Subcutaneous abdominal adipose tissue (tissue), 5 donors: ENCODE measurements around the gene LGR5.
"Not testable (repeated sequence)": the region's sequence is repeated elsewhere in the genome, so short reads cannot be mapped to it uniquely, and the experiment has no call there.

Source experiments
- H3K27ac ChIP-seq: one replicate; pipeline ENCODE4 v1.7.0; 2013; ENCODE audit warnings: low read depth, mild to moderate bottlenecking, inconsistent platforms, low read length, moderate library complexity
- H3K27me3 ChIP-seq, 5 donors: one replicate each; pipeline ENCODE4 v1.7.0; 2013; ENCODE audit warnings: low read length in 5 of 5, inconsistent platforms in 1 of 5; ENCODE audit not compliant: control insufficient read depth in 5 of 5, insufficient read depth in 4 of 5
- H3K36me3 ChIP-seq, 5 donors: one replicate each; pipeline ENCODE4 v1.7.0; 2013; ENCODE audit warnings: low read length in 5 of 5; ENCODE audit not compliant: control insufficient read depth in 5 of 5, insufficient read depth in 5 of 5
- H3K4me1 ChIP-seq, 5 donors: one replicate each; pipeline ENCODE4 v1.7.0; 2013; ENCODE audit warnings: low read length in 5 of 5, mild to moderate bottlenecking in 3 of 5, moderate library complexity in 1 of 5; ENCODE audit not compliant: control insufficient read depth in 5 of 5, insufficient read depth in 5 of 5
- H3K4me3 ChIP-seq, 5 donors: one replicate each; pipeline ENCODE4 v1.7.0; 2013; ENCODE audit warnings: low read length in 5 of 5, low read depth in 1 of 5
- H3K9ac ChIP-seq, 5 donors: one replicate each; pipeline ENCODE4 v1.7.0; 2013; ENCODE audit warnings: low read length in 5 of 5, mild to moderate bottlenecking in 4 of 5, moderate library complexity in 3 of 5
- H3K9me3 ChIP-seq, 5 donors: one replicate each; pipeline ENCODE4 v1.7.0; 2013; ENCODE audit warnings: low read length in 5 of 5; ENCODE audit not compliant: control insufficient read depth in 5 of 5
- donor health status: healthy.
- donor health status: healthy.
- donor health status: healthy.
- donor health status: healthy.
- donor health status: healthy.

Gene LGR5

DNA sequence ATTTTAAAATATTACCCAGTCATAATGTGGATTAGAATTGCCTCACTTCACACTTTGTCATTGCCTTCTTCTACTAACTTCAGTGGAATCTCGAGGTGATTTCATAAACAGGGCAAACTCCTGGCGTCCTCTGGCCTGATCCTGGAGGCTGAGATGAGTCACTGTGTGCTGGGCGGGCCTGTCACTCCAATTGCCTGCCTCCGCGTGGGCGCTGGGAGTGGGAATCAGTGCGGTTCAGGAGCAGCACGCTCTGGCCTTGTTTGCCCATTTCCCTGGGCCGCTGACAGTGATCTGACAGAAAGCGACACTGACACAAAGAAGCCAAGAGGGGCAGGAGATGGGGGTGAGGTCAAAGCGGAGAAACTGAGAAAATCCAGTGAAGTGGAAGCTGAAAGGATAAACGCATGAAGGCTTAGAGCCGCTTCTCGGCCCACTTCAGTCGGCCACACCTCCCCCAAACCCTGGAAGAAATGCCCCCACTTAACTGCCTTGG is 29.7 kb downstream of the LGR5 start:
- Histone ChIP-seq H3K9ac (no peak overlapping the region), H3K4me1 (no peaks in the 10 kb centered on the region), H3K27ac (no peak overlapping the region), H3K4me3 (no peak overlapping the region), H3K9me3 (no peaks in the 10 kb centered on the region), H3K36me3 (no peaks in the 10 kb centered on the region), H3K27me3 (peaks cover 0 to 3% (median 0%) of the 10 kb centered on the region in 5 donors)

DNA sequence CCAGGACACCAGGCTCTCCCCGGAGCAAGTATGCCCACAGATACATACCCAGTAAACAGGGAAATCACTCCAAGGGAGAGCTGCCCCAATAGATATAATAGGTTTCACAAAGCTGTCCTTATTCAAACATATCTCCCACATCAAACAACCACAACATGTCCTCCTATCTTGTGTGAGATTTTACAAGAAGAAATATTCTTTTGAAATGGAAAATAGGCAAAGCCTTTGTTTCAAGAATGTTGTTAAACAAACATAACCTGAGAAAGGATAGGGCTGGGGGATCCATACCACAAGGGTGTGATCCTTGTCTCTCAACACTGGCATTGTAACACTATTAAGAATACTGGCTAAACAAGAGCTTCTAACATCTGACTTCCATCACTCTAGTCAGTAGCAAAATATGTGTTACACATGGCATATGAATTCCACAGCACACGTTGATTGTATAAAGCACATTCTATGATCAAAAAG is 32.9 kb downstream of the LGR5 start:
- Histone ChIP-seq H3K4me1 (no peaks in the 10 kb centered on the region), H3K9ac (no peak overlapping the region), H3K27me3 (no peaks in the 10 kb centered on the region), H3K4me3 (no peak overlapping the region), H3K9me3 (no peaks in the 10 kb centered on the region), H3K36me3 (no peaks in the 10 kb centered on the region), H3K27ac (no peak overlapping the region)

DNA sequence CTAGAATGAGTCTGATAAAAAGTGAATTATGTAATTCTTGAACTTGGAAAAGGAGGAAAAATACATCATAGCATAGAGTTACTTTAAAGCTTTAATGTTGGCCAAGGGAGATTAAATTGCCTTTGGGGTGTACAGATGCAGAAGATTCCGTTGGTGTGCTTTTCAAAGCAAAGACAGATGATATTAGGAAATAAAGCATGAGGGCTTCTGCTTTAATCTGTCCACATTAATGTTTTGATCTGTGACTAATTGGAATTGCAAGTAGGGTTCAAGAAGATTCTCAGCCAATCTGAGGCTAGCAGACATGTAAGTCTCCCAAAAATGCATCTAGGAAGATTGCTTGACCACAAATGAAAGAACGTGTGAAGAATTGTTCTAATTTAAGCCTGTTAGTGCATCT is 35.2 kb downstream of the LGR5 start:
- Histone ChIP-seq H3K27ac (no peak overlapping the region), H3K4me3 (no peak overlapping the region)

DNA sequence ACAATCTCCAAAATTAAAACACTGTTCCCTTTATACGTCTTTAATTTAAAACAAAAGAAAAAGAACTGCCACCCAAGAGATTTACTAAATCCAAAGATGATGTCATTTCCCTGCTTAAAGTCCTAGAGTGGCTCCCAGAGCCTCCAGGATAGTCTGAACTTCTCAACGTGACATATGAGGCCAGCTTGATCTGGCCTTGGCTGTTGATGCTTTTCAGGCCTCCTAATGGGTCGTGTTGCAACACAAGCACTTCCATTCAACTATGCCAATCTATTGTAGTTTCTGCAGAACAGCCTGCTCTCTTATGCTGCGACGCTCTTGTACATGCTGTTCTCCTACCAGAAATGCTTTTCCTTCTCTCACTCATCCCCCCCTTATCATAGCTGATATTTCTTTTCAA is 35.7 kb downstream of the LGR5 start:
- no peaks in the 10 kb centered on the region for H3K9me3 ChIP-seq
- H3K9ac ChIP-seq: no peak overlapping the region
- no peak overlapping the region for H3K4me3 ChIP-seq
- H3K27me3 ChIP-seq: no peaks in the 10 kb centered on the region
- H3K36me3 ChIP-seq: no peaks in the 10 kb centered on the region
- H3K4me1 ChIP-seq: no peaks in the 10 kb centered on the region
- no peak overlapping the region for H3K27ac ChIP-seq

More for the DNA sequence above, 35.2 kb downstream of the LGR5 start:
- H3K9me3 ChIP-seq: no peaks in the 10 kb centered on the region
- no peak overlapping the region for H3K9ac ChIP-seq
- no peaks in the 10 kb centered on the region for H3K36me3 ChIP-seq
- no peaks in the 10 kb centered on the region for H3K4me1 ChIP-seq
- no peaks in the 10 kb centered on the region for H3K27me3 ChIP-seq

DNA sequence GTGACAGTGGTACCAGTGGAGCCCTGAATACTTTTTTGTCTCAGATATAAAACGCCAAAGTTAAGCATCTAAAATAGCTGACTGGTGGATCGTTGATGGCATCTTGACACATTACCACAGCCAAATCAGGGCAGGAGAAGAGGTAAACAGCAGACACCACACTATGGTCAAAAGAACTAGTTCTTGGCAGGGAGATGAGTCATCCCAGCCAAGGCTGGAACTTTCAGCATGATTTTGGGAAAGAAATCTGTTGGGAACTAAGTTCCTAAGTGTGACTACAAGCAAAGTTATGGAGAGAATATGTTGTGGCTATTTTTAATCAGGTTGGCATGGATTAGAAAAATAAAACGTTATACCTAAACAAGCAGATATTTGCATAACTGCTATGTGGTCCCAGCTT is 36.9 kb downstream of the LGR5 start:
- Histone ChIP-seq H3K4me3 (no peak overlapping the region), H3K27ac (no peak overlapping the region), H3K27me3 (no peaks in the 10 kb centered on the region), H3K4me1 (no peaks in the 10 kb centered on the region), H3K36me3 (no peaks in the 10 kb centered on the region), H3K9me3 (no peaks in the 10 kb centered on the region), H3K9ac (no peak overlapping the region)

DNA sequence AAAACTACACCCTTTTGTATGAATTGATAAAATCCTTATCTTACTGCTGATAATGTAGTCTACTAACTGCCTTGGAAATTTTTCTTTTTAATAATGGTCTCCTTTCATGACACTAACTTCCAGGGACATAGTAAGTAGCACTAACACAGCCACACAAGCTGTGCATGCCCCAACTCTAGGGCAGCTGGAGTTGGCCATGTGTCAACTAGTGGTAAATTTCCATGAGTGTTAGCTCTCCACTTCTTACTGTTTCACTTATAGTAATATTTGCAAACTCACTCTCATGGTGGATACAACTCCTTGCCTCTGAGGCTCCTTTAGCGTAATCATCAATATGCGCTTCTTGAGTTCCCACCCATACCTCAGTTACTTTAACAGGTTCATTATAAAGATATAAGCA is 38.0 kb downstream of the LGR5 start:
- Histone ChIP-seq H3K4me3 (no peak overlapping the region), H3K36me3 (no peaks in the 10 kb centered on the region), H3K27ac (no peak overlapping the region)

DNA sequence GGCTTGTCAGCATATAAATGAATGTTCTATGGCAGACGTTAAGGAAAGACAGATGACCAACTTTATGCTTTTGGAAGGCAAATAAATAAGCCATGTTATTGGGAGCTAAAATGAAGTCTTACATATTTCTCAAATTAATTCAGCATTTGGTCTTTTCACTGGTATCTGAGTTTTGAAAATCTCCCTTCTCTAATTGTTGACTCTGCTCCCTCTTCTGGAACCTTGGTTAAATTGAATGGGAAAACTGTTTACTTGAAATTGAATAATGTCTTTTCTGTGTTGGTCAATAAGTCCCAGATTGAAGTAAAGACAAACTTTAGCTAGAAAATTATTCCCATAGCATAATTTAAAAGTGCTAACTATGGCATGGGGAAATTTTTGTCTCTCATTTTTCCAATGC is 38.7 kb downstream of the LGR5 start:
- H3K27me3 ChIP-seq: no peaks in the 10 kb centered on the region
- no peaks in the 10 kb centered on the region for H3K9me3 ChIP-seq
- no peak overlapping the region for H3K27ac ChIP-seq
- no peak overlapping the region for H3K4me3 ChIP-seq
- no peak overlapping the region for H3K9ac ChIP-seq
- H3K36me3 ChIP-seq: no peaks in the 10 kb centered on the region
- no peaks in the 10 kb centered on the region for H3K4me1 ChIP-seq

More for the DNA sequence above, 38.0 kb downstream of the LGR5 start:
- H3K27me3 ChIP-seq: no peaks in the 10 kb centered on the region
- H3K4me1 ChIP-seq: no peaks in the 10 kb centered on the region
- H3K9me3 ChIP-seq: no peaks in the 10 kb centered on the region
- H3K9ac ChIP-seq: no peak overlapping the region

DNA sequence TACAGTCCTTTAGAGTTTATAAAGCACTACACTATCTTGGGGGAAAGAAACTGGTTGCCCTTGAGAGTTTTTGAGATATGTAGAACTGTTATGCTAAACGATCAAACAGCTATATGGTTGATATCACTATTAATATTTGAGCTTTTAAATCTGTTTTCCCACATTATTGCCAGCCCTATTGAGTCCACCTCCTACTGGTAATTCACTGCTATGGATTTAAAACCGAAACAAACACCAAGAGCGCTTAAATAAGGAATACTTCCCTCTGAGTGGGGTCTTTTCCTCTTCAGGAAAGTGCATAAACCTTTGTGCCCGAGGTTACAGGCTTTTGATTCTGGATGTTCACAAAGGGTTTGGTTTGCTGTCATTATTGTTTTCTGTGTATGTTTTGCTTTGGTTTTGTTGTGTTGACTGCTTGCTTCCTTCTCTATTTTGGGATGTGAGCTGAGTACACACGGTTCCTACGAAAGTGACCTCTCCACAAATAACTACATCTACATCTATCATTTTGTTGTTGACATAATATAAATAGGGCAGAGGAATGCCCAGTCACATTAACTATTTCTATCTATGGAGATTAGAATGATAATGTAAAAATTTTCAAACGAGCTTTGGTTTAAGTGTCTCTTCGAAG is 44.8 kb downstream of the LGR5 start:
- no peaks in the 10 kb centered on the region for H3K9me3 ChIP-seq
- H3K27ac ChIP-seq: no peak overlapping the region
- no peaks in the 10 kb centered on the region for H3K36me3 ChIP-seq
- no peaks in the 10 kb centered on the region for H3K4me1 ChIP-seq
- H3K9ac ChIP-seq: no peak overlapping the region
- H3K4me3 ChIP-seq: no peak overlapping the region
- H3K27me3 ChIP-seq: no peaks in the 10 kb centered on the region

DNA sequence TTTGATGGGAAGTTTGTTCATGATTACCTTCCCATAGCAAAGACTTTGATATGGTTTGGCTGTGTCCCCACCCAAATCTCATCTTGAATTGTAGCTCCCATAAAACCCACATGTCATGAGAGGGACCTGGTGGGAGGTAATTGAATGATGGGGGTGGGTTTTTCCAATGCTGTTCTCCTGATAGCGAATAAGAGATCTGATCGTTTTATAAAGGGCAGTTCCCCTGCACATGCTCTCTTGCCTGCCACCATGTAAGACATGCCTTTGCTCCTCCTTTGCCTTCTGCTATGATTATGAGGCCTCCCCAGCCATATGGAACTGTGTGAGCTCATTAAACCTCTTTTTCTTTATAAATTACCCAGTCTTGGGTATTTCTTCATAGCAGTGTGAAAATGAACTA is 51.2 kb downstream of the LGR5 start:
- H3K4me1 ChIP-seq, H3K27ac ChIP-seq, H3K9me3 ChIP-seq, H3K9ac ChIP-seq, H3K27me3 ChIP-seq, H3K36me3 ChIP-seq, H3K4me3 ChIP-seq: not testable (repeated sequence)

DNA sequence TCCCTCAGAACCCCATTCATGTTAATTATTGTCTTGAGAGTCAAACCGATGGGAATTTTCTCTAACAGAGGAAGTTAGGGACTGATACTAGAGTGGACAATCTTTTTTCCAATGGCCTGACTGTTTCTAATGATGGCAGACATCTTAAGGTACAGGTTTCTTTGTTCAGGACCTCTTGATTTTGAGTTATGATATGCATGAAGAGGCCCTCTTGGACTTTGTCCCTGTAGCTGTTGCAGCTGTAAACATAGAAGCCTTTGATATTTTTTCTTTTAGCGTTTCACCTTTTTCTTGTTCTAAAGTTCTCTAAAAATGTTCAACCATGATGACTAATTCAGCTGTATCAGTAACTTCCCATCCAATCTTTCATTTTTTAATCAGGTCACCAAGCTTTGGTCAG is 53.0 kb downstream of the LGR5 start:
- Histone ChIP-seq H3K27me3 (no peaks in the 10 kb centered on the region), H3K4me1 (no peaks in the 10 kb centered on the region), H3K36me3 (no peaks in the 10 kb centered on the region), H3K4me3 (no peak overlapping the region), H3K9me3 (peaks cover 0 to 3% (median 0%) of the 10 kb centered on the region in 5 donors), H3K9ac (no peak overlapping the region), H3K27ac (no peak overlapping the region)
